ENCODE results near the gene SMCO2.

GRCh38 chr12:27462851-27463250 lies 16.3 kb downstream of the SMCO2 start:
- TF ChIP-seq, protein P1, sequence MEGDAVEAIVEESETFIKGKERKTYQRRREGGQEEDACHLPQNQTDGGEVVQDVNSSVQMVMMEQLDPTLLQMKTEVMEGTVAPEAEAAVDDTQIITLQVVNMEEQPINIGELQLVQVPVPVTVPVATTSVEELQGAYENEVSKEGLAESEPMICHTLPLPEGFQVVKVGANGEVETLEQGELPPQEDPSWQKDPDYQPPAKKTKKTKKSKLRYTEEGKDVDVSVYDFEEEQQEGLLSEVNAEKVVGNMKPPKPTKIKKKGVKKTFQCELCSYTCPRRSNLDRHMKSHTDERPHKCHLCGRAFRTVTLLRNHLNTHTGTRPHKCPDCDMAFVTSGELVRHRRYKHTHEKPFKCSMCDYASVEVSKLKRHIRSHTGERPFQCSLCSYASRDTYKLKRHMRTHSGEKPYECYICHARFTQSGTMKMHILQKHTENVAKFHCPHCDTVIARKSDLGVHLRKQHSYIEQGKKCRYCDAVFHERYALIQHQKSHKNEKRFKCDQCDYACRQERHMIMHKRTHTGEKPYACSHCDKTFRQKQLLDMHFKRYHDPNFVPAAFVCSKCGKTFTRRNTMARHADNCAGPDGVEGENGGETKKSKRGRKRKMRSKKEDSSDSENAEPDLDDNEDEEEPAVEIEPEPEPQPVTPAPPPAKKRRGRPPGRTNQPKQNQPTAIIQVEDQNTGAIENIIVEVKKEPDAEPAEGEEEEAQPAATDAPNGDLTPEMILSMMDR (conservative IDR thresholded peaks at IDR 0.05) = no peak
- TF ChIP-seq ZFX (IDR thresholded peaks at IDR 0.05) = no peak

Data from C4-2B (cell line).